Measurements from ENCODE around the gene ZNF853. TPM values are rescaled to one million over a fixed set of nuclear protein-coding genes. Genes with fewer than 3 reads are reported as not detected.

Gene ZNF853
- 1.8 to 2.9 TPM (median 2.3 TPM) in 5 replicates for total RNA-seq (2022; extraction: Qiagen RNA extraction; ENCODE audit: low read depth)

GRCh38 chr7:6614953-6615722, at the start of gene ZNF853:
Gene ZNF853, plus strand, starts transcription at chr7:6615610. Its CDS starts 565 bp downstream, at chr7:6616175.

GRCh38 chr7:6577369-6578113, 37.9 kb upstream of the ZNF853 start, which contains the start of gene ZDHHC4:
Gene ZDHHC4, plus strand, starts transcription at chr7:6577454. Its CDS starts 3,108 bp downstream, at chr7:6580562.

GRCh38 chr7:6589829-6590644, 25.4 kb upstream of the ZNF853 start, which contains the start of gene INTS15:
Gene INTS15, plus strand, starts transcription at chr7:6590021. Its CDS starts 263 bp downstream, at chr7:6590284.

GRCh38 chr7:6636741-6637543, 21.5 kb downstream of the ZNF853 start, which contains the start of gene ZNF316:
Gene ZNF316, plus strand, starts transcription at chr7:6637318. Its CDS starts 5,092 bp downstream, at chr7:6642410.

Other genes with a start within 250 kb of the ZNF853 start
- gene RAC1, start 241.1 kb upstream of the ZNF853 start, total RNA-seq (2022; extraction: Qiagen RNA extraction; ENCODE audit: low read depth): 289 to 429 TPM (median 388 TPM) in 5 replicates
- 19.6 to 25.2 TPM (median 24.7 TPM) in 5 replicates for gene DAGLB, start 167.7 kb upstream of the ZNF853 start, total RNA-seq (2022; extraction: Qiagen RNA extraction; ENCODE audit: low read depth)
- 110 to 157 TPM (median 142 TPM) in 5 replicates for gene KDELR2, start 131.5 kb upstream of the ZNF853 start, total RNA-seq (2022; extraction: Qiagen RNA extraction; ENCODE audit: low read depth)
- gene GRID2IP, start 64.1 kb upstream of the ZNF853 start, total RNA-seq (2022; extraction: Qiagen RNA extraction; ENCODE audit: low read depth): 0.03 TPM in 1 of 5 replicates, not detected in the others
- gene ZDHHC4, start 38.2 kb upstream of the ZNF853 start, total RNA-seq (2022; extraction: Qiagen RNA extraction; ENCODE audit: low read depth): 46.9 to 61.0 TPM (median 47.5 TPM) in 5 replicates
- 20.5 to 28.9 TPM (median 25.1 TPM) in 5 replicates for gene INTS15, start 25.6 kb upstream of the ZNF853 start, total RNA-seq (2022; extraction: Qiagen RNA extraction; ENCODE audit: low read depth)
- 8.5 to 15.7 TPM (median 14.6 TPM) in 5 replicates for gene ZNF316, start 21.7 kb downstream of the ZNF853 start, total RNA-seq (2022; extraction: Qiagen RNA extraction; ENCODE audit: low read depth)
- 5.8 to 12.8 TPM (median 10.9 TPM) in 5 replicates for gene ZNF12, start 91.3 kb downstream of the ZNF853 start, total RNA-seq (2022; extraction: Qiagen RNA extraction; ENCODE audit: low read depth)
- 0.15 to 0.16 TPM in 2 of 5 replicates, not detected in the others for gene RSPH10B2, start 138.5 kb downstream of the ZNF853 start, total RNA-seq (2022; extraction: Qiagen RNA extraction; ENCODE audit: low read depth)
- 21.9 to 47.9 TPM (median 25.7 TPM) in 5 replicates for gene CCZ1B, start 210.7 kb downstream of the ZNF853 start, total RNA-seq (2022; extraction: Qiagen RNA extraction; ENCODE audit: low read depth)

Measured in A549 treated with RU486 at 1 μM for 4 hours (cell line).